ENCODE data around the gene KLF6. TPM values are rescaled to one million over a fixed set of nuclear protein-coding genes. Genes with fewer than 3 reads are reported as not detected.

KLF6 gene
- total and polyA plus RNA-seq, 2 of the 4 experiments (the other 2 are of a cell fraction) = 69.0 to 123 TPM

DNA sequence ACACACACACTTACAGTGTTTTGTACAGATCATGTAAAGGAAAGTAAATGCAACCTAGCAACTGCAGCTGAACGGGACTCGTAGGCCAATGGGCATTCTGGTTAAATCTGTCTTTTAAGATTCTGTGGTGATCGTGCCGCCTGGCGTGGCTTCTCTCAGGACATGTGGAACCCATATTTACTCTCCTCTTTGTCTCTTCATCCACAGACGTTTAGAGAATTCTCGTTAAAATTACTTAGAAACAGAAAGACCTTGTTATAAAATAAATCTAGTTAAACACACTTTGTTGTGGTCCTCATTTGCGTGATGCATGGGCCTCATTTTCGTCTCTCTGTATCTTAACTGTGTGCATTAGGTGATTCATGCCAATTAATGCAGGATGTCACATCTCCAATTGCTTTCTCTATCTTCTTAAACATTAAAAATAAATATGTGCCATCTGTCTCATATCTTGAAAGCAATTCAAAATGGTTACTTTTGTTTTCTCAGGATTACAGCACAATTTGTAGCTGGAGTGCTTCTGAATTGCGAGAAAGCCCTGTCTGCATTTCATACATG is 11.5 kb downstream of the KLF6 start:
- no peak overlapping the region for H2AFZ ChIP-seq (replicated peaks; ENCODE audit: low read length, poor library complexity)
- TF ChIP-seq FOS (IDR thresholded peaks at IDR 0.05; ENCODE audit: low read depth, low read length) (no peak), CHD1 (IDR thresholded peaks at IDR 0.05; ENCODE audit: low read depth, low read length) (no peak), BHLHE40 (IDR thresholded peaks at IDR 0.05; ENCODE audit: low read depth, low read length) (no peak), MAZ (IDR thresholded peaks at IDR 0.05; ENCODE audit: borderline replicate concordance, low read depth, low read length) (no peak), RAD21 (IDR thresholded peaks at IDR 0.05; ENCODE audit: low read length) (no peak; the same call in 1 of the 2 replicates), MXI1 (IDR thresholded peaks at IDR 0.05; ENCODE audit: borderline replicate concordance, low read depth, low read length) (no peak), SMC3 (IDR thresholded peaks at IDR 0.05; ENCODE audit: low read depth, low read length) (no peak; the same call in 1 of the 2 replicates), MAFK (IDR thresholded peaks at IDR 0.05; ENCODE audit: low read depth, low read length) (no peak), NFE2L2 (IDR thresholded peaks at IDR 0.05; ENCODE audit: low read depth, low read length) (no peak), CEBPB (IDR thresholded peaks at IDR 0.05; ENCODE audit: low read depth, low read length) (no peak)
- TF ChIP-seq, protein P1, sequence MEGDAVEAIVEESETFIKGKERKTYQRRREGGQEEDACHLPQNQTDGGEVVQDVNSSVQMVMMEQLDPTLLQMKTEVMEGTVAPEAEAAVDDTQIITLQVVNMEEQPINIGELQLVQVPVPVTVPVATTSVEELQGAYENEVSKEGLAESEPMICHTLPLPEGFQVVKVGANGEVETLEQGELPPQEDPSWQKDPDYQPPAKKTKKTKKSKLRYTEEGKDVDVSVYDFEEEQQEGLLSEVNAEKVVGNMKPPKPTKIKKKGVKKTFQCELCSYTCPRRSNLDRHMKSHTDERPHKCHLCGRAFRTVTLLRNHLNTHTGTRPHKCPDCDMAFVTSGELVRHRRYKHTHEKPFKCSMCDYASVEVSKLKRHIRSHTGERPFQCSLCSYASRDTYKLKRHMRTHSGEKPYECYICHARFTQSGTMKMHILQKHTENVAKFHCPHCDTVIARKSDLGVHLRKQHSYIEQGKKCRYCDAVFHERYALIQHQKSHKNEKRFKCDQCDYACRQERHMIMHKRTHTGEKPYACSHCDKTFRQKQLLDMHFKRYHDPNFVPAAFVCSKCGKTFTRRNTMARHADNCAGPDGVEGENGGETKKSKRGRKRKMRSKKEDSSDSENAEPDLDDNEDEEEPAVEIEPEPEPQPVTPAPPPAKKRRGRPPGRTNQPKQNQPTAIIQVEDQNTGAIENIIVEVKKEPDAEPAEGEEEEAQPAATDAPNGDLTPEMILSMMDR (conservative IDR thresholded peaks at IDR 0.05; ENCODE audit: low read depth, low read length) = no peak
- TF ChIP-seq, protein P2, sequence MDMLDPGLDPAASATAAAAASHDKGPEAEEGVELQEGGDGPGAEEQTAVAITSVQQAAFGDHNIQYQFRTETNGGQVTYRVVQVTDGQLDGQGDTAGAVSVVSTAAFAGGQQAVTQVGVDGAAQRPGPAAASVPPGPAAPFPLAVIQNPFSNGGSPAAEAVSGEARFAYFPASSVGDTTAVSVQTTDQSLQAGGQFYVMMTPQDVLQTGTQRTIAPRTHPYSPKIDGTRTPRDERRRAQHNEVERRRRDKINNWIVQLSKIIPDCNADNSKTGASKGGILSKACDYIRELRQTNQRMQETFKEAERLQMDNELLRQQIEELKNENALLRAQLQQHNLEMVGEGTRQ (IDR thresholded peaks at IDR 0.05; ENCODE audit: low read depth, low read length) = no peak
- H2BK15ac ChIP-seq (ENCODE audit: low read depth, low read length) = no peak overlapping the region
- H3K36me3 ChIP-seq (ENCODE audit: control insufficient read depth, insufficient read depth, low read length) = peaks cover 18% of the 10 kb centered on the region
- POLR2A ChIA-PET (ENCODE audit: unreplicated experiment) = no interaction called here
- H3K9ac ChIP-seq (ENCODE audit: low read depth, low read length) = no peak overlapping the region
- H3K27ac ChIP-seq (ENCODE audit: insufficient read depth, low read length) = no peak overlapping the region
- peak overlapping the region; percentile 7; the same call in 1 of the 2 replicates for H2AK5ac ChIP-seq (ENCODE audit: low read depth, low read length)
- H4K20me1 ChIP-seq (ENCODE audit: insufficient read depth, low read length) = peaks cover 35% of the 10 kb centered on the region; the same call in 1 of the 2 replicates
- H3K4ac ChIP-seq (ENCODE audit: low read depth, low read length) = no peak overlapping the region
- WGBS, 2 experiments (ENCODE audit: extremely low coverage in 2 of 2, insufficient read length in 1 of 2) = no CpG with 5 or more reads among the region's 10 CpGs
- no peaks in the 10 kb centered on the region for H3K27me3 ChIP-seq (ENCODE audit: control insufficient read depth, insufficient read depth, low read length)
- ATAC-seq (ENCODE audit: low read depth) (no peak), DNase-seq (peak; percentile 44)
- no peak overlapping the region for H4K5ac ChIP-seq (ENCODE audit: low read depth, low read length)
- H4K91ac ChIP-seq (ENCODE audit: insufficient read depth, low read depth, low read length) = no peak overlapping the region
- intact Hi-C loops (cut with micrococcal nuclease) (loop anchor here (2.0 kb wide), 1 partner anchor 321 kb away; no protein-coding TSS in a partner anchor), in situ Hi-C loops (cut with MboI; ENCODE audit: low sequenced_read_pairs) (loop anchor here (10.0 kb wide), 4 partner anchors 309 to 579 kb away; no protein-coding TSS in a partner anchor), dilution Hi-C loops (cut with HindIII; ENCODE audit: low sequenced_read_pairs, unreplicated experiment) (no loop called here)
- H2BK120ac ChIP-seq (ENCODE audit: low read depth, low read length) = no peak overlapping the region
- H3K4me3 ChIP-seq (ENCODE audit: insufficient read depth, low read depth, low read length) = no peak overlapping the region
- H3K79me1 ChIP-seq (ENCODE audit: low read depth in 1 of 2, low read length in 2 of 2) = peaks cover 0 to 29% of the 10 kb centered on the region in 2 experiments; a peak in 1 of 4 replicates
- H2AK9ac ChIP-seq (replicated peaks; ENCODE audit: low read depth, low read length, poor library complexity) = no peak overlapping the region
- no peak overlapping the region for H3K4me2 ChIP-seq (ENCODE audit: low read depth, low read length)
- peaks cover 13% of the 10 kb centered on the region for H3K9me1 ChIP-seq (ENCODE audit: insufficient read depth, low read length)
- no peak overlapping the region for H3K18ac ChIP-seq (ENCODE audit: low read depth, low read length)
- H3K56ac ChIP-seq (ENCODE audit: extremely low read depth, insufficient read depth, low read length) = no peak overlapping the region
- H4K8ac ChIP-seq (ENCODE audit: low read depth in 2 of 2, low read length in 2 of 2) = no peak overlapping the region
- CTCF ChIA-PET = no interaction called here
- BruUV-seq (replicated peaks) = no TSS peak
- peaks cover 11% of the 10 kb centered on the region for H3K4me1 ChIP-seq (ENCODE audit: control insufficient read depth, insufficient read depth, low read length)
- H3K9me3 ChIP-seq (ENCODE audit: control insufficient read depth, insufficient read depth, low read length) = no peaks in the 10 kb centered on the region
- H2BK20ac ChIP-seq (ENCODE audit: low read depth, low read length) = no peak overlapping the region
- H3K23ac ChIP-seq (ENCODE audit: low read depth, low read length) = no peak overlapping the region
- no peak overlapping the region for H3K14ac ChIP-seq (replicated peaks; ENCODE audit: low read depth, low read length)
- H2BK5ac ChIP-seq (ENCODE audit: low read depth, low read length, poor library complexity, severe bottlenecking) = no peak overlapping the region
